ENCODE results near the gene ADAD2. TPM values are rescaled to one million over a fixed set of nuclear protein-coding genes. Genes with fewer than 3 reads are reported as not detected.

The ADAD2 gene
- total RNA-seq, 2 experiments from 2014 or later: not detected

DNA sequence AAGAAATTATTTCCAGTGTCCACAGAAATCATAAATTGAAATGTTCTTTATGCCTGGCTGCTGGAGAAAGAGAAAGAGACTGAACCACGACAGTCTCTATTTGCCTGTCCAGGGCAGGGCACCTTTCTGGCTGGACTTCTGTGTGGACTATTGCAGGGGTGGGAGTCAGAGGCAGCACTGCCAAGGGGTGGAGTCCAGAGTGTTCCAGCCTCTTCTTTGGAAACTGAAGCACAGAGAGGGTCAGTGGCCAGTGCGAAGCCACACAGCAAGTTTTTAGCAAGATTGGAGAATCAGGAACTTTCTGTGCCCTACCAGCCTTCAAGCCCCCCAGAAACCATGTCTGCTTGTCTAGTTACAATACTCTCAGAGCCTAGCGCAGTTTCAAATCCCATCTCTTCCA lies 33.6 kb downstream of the ADAD2 start:
- Mint-ChIP-seq H3K4me3 (no peak overlapping the region), H3K9me3 (no peaks in the 10 kb centered on the region), H3K4me1 (no peaks in the 10 kb centered on the region), H3K27ac (no peak overlapping the region), H3K27me3 (no peaks in the 10 kb centered on the region), H3K36me3 (ENCODE audit: low read depth) (no peaks in the 10 kb centered on the region)
- DNase-seq: no peak
- CTCF ChIA-PET: no interaction called here
- POLR2A ChIA-PET: no interaction called here

DNA sequence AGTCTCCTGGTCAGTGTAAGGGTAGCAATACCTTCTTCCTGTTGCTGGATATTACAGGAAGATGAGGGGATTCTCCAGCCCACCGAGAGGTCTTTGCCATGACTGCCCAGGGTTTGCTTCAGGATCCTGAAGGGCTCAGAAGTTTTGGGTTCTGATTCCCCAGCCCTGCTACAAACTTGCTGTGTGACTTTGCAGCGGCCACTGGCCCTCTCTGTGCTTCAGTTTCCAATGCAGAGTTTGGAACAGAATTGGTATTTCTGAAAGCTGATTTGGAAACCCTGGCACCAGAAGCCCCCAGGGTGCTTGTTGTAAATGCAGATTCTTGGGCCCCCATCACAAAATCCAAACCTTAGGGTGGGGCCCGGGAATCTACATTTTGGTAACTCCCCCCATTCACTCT lies 34.2 kb downstream of the ADAD2 start:
- Mint-ChIP-seq H3K9me3 (no peaks in the 10 kb centered on the region), H3K36me3 (ENCODE audit: low read depth) (no peaks in the 10 kb centered on the region), H3K27me3 (no peaks in the 10 kb centered on the region), H3K4me3 (no peak overlapping the region), H3K27ac (no peak overlapping the region), H3K4me1 (no peaks in the 10 kb centered on the region)
- ChIA-PET CTCF (no interaction called here), POLR2A (no interaction called here)
- no peak for DNase-seq

DNA sequence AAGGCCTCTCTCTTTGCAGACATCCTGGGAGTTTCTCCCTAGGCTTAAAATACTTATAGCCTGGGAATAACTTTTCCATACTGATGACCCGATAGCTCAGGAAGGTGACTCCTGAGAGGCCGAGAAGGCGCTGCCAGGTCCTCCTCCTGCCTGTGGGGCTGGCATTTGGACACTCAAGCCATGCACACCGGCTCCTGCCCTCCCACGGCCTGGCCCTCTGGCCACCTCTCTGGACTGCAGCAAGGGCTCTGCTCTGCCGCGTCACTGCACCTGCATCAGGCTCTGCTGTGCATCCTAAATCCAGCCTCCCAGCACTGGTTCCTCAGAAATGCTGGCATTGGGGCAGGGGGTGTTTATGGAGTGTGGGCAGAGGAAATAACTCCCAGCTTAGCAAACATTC lies 34.6 kb downstream of the ADAD2 start:
- Mint-ChIP-seq H3K27ac (no peak overlapping the region), H3K9me3 (no peaks in the 10 kb centered on the region), H3K4me1 (no peaks in the 10 kb centered on the region), H3K36me3 (ENCODE audit: low read depth) (no peaks in the 10 kb centered on the region), H3K4me3 (no peak overlapping the region), H3K27me3 (no peaks in the 10 kb centered on the region)
- DNase-seq: no peak
- ChIA-PET CTCF (no interaction called here), POLR2A (no interaction called here)

DNA sequence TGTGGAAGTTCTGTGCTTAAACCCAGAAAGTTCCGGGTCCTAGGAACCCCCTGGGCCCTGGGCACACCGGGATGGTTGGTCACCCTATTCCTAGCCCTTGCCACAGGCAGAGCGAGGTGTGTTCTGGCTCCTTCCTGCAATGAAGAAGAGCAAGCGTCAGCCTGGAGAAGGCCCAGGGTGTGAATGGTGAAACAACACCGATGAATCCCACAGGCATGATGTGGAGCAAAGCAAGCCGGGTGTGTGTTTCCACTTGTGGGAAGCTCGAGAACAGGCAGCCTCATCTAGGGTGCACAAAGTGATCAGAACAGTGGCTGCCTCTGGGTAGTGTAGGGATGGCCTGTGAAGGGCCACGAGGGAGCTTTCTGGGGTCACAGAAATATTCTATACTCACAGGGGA lies 35.1 kb downstream of the ADAD2 start:
- no peak for DNase-seq
- CTCF ChIA-PET: no interaction called here
- Mint-ChIP-seq H3K27ac (no peak overlapping the region), H3K27me3 (no peaks in the 10 kb centered on the region), H3K9me3 (no peaks in the 10 kb centered on the region), H3K4me1 (no peaks in the 10 kb centered on the region), H3K36me3 (ENCODE audit: low read depth) (no peaks in the 10 kb centered on the region), H3K4me3 (no peak overlapping the region)
- POLR2A ChIA-PET: no interaction called here

DNA sequence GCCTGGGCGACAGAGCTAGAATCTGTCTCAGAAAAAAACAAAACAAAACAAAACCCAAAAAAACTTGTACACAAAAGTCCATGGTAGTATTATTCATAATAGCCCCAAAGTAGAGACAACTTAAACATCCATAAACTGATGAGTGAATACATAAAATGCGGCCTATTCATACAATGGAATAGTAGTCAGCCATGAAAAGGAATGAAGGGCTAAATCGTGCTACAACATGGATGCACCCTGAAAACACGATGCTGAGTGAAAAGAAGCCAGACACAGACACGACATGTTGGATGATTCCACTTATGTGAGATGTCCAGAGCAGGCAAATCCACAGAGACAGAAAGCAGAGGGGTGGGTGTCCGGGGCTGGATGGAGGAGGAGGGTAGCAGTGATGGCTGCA lies 36.6 kb downstream of the ADAD2 start:
- POLR2A ChIA-PET: no interaction called here
- no peaks in the 10 kb centered on the region for H3K36me3 Mint-ChIP-seq (ENCODE audit: low read depth)
- no peak for DNase-seq

DNA sequence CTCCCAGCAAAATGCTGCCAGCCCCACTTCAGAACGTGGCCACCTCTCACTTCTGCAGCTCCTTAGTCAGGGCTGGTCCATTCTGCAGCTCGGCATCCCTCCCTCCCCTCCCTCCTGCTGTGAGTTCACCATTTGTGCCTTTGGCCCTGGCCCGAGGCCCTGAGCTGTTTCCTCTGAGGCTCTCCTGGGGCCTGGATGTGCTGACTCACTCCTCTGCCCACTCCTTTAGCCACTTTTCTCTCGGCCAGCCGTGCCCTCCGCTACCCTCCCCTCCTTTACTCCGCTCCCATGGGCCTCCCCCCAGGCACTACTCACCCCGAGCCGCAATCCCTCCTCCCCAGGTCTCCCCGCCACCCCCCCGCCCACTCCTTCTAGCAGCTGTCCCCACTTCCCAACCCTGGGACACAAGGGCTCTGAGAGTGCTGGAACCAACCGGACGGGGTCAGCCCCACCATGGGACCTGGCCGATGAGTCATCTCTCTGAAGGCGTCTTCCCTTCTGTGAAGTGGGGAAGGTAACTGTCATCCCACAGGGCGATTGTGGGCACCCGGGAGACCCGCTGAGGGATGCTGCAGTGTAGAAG lies 37.4 kb downstream of the ADAD2 start:
- DNase-seq: no peak
- ChIA-PET CTCF (no interaction called here), POLR2A (no interaction called here)
- Mint-ChIP-seq H3K4me1 (no peaks in the 10 kb centered on the region), H3K27me3 (peaks cover 3% of the 10 kb centered on the region), H3K4me3 (no peak overlapping the region), H3K9me3 (no peaks in the 10 kb centered on the region), H3K27ac (no peak overlapping the region), H3K36me3 (ENCODE audit: low read depth) (no peaks in the 10 kb centered on the region)

More for the DNA sequence above, 36.6 kb downstream of the ADAD2 start:
- Mint-ChIP-seq H3K4me3 (no peak overlapping the region), H3K9me3 (no peaks in the 10 kb centered on the region), H3K27me3 (peaks cover 3% of the 10 kb centered on the region), H3K27ac (no peak overlapping the region), H3K4me1 (no peaks in the 10 kb centered on the region)
- CTCF ChIA-PET: no interaction called here

DNA sequence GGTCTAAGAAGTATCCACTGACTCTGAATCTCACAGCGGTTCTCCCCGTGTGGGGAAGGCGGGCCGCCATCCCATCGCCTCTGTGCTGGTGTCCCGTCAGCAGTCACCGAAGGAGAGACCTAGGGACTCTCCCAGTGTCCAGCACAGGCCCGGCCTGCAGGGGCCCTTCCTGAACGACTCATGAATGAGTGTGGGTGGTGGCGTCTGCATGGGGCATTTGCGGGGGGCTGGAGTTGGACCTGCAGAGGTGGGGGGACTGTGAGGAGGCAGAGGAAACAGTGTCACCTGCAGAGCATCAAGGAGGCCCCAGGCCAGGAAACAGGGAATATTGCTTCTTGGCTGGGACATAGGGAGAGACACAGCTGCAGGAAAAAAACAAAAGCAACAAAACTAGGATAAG lies 38.5 kb downstream of the ADAD2 start:
- ChIA-PET CTCF (interaction anchor here (0.7 kb wide), 1 partner anchor 11 kb away, joined by 3 read pairs; the partner anchor contains the start of gene KCNG4), POLR2A (no interaction called here)
- no peaks in the 10 kb centered on the region for H3K36me3 Mint-ChIP-seq (ENCODE audit: low read depth)
- peaks cover 7% of the 10 kb centered on the region for H3K27me3 Mint-ChIP-seq
- H3K4me3 Mint-ChIP-seq: no peak overlapping the region
- no peak overlapping the region for H3K27ac Mint-ChIP-seq
- no peak for DNase-seq
- H3K4me1 Mint-ChIP-seq: no peaks in the 10 kb centered on the region
- H3K9me3 Mint-ChIP-seq: no peaks in the 10 kb centered on the region

DNA sequence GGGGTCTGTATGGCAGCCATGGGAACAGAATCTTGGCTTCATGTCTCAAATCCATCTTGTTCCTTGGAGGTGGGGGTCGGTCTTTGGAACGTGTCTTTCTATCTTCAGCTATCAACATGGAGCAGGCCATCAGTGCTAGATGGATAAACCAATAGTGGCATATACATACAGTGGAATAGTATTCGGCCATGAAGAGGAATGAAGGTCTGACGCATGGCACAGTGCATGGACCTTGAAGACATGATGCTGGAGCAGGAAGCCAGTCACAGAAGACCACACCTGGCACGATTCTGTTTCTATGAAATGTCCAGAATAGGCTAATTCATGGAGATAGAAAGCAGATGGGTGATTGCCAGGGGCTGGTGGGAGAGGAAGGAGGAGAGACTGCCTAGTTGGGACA lies 41.1 kb downstream of the ADAD2 start:
- Mint-ChIP-seq H3K4me1 (no peaks in the 10 kb centered on the region), H3K27me3 (peaks cover 7% of the 10 kb centered on the region), H3K4me3 (no peak overlapping the region), H3K27ac (no peak overlapping the region), H3K9me3 (no peaks in the 10 kb centered on the region), H3K36me3 (ENCODE audit: low read depth) (no peaks in the 10 kb centered on the region)
- CTCF ChIA-PET: interaction anchor here (0.7 to 1.0 kb wide), 2 partner anchors 10 to 557 kb away, joined by 4 read pairs; no protein-coding TSS in a partner anchor
- DNase-seq: no peak
- POLR2A ChIA-PET: interaction anchor here (0.6 kb wide), 1 partner anchor 105 kb away, joined by 4 read pairs; no protein-coding TSS in a partner anchor

DNA sequence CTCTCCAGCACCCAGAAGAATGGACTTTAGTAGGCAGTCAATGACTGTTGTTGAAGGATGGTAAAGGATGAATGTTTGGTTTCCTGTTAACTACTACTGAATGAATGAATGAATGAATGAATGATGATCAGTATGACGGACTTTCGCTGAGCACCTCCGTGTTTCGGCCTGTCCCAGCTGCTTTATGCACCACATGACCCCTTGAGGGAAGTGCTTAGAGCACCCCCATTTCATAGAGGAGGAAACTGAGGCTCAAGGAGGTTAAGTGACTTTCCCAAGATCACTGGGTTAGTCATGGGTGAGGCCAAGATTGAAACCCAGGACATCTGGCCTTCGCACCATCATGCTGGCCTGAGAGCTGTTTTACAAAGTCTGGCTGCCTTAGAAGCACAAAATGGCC lies 42.0 kb downstream of the ADAD2 start:
- H3K4me3 Mint-ChIP-seq: no peak overlapping the region
- no peak for DNase-seq
- H3K36me3 Mint-ChIP-seq (ENCODE audit: low read depth): no peaks in the 10 kb centered on the region
- POLR2A ChIA-PET: no interaction called here
- no peak overlapping the region for H3K27ac Mint-ChIP-seq
- H3K27me3 Mint-ChIP-seq: peaks cover 7% of the 10 kb centered on the region
- no peaks in the 10 kb centered on the region for H3K9me3 Mint-ChIP-seq
- CTCF ChIA-PET: interaction anchor here (0.7 to 1.0 kb wide), 3 partner anchors 11 to 556 kb away, joined by 3 to 4 read pairs (median 4); no protein-coding TSS in a partner anchor
- no peaks in the 10 kb centered on the region for H3K4me1 Mint-ChIP-seq

DNA sequence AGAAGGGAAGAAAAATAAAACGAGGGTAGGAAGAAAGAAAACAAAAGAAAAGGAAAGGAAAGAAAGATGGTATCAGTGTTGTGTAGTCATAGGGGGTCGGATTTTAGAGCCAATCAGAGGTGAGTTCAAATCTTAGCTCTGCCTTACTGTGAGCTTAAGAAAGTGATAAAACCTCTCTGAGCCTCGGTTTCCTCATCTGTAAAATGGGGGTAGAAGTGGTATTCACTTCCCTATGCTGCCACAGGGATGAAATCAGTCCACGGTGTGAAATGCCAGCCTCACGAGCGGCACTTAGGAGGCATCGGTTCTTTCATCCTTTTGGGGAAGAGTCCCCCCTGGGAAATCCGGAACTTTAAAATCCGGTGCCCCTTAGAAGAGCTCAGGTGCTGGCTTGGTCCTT lies 42.8 kb downstream of the ADAD2 start:
- Mint-ChIP-seq H3K4me1 (no peaks in the 10 kb centered on the region), H3K36me3 (ENCODE audit: low read depth) (no peaks in the 10 kb centered on the region), H3K9me3 (no peaks in the 10 kb centered on the region), H3K27me3 (peaks cover 7% of the 10 kb centered on the region), H3K4me3 (no peak overlapping the region), H3K27ac (no peak overlapping the region)
- CTCF ChIA-PET: interaction anchor here (0.6 to 0.7 kb wide), 2 partner anchors 34 to 225 kb away, joined by 3 read pairs; no protein-coding TSS in a partner anchor
- POLR2A ChIA-PET: no interaction called here
- no peak for DNase-seq

DNA sequence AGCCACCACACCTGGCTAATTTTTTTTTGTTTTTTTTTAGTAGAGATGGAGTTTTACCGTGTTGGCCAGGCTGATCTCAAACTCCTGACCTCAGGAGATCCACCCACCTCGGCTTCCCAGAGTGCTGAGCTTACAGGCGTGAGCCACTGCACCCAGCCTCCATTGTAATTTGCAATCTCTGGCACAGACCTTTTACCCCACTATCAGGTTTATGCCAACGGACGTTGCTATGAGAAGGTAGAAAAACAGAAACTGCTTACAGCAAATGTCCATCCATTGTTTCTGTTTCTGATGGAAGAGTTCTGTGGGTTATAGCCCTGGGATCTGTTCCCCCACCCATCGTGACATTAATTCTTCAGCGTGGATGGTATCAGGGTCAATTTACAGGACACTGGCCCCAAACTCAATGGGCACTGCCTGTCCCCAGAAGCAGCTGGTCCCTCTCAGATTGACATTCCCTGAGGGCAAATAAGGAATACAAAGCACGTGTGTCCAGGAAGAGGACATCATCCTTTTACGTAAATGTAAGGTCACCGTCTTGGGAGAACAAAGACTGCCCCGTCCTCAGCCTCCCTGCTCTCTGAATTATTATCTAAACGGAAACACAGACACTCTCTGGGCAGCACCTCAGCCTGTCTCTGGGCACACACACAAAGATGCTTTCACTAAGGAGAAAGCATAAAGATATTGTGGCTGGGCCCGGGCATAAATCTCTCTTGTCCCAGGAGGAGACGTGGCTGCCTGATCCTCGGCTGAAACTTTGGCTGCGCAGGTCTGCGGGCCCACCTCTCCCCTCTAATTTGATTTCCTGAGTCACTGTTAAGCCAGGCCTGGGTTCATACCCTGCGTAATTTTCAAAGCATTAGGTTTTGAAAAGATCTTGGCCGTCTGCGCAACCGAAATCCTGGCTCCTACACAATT lies 43.6 kb downstream of the ADAD2 start:
- ChIA-PET CTCF (interaction anchor here (1.3 kb wide), 1 partner anchor 23 kb away, joined by 3 read pairs; no protein-coding TSS in a partner anchor), POLR2A (no interaction called here)
- Mint-ChIP-seq H3K36me3 (ENCODE audit: low read depth) (no peaks in the 10 kb centered on the region), H3K27ac (no peak overlapping the region), H3K4me1 (no peaks in the 10 kb centered on the region), H3K4me3 (no peak overlapping the region), H3K9me3 (no peaks in the 10 kb centered on the region), H3K27me3 (peaks cover 11% of the 10 kb centered on the region)
- no peak for DNase-seq

DNA sequence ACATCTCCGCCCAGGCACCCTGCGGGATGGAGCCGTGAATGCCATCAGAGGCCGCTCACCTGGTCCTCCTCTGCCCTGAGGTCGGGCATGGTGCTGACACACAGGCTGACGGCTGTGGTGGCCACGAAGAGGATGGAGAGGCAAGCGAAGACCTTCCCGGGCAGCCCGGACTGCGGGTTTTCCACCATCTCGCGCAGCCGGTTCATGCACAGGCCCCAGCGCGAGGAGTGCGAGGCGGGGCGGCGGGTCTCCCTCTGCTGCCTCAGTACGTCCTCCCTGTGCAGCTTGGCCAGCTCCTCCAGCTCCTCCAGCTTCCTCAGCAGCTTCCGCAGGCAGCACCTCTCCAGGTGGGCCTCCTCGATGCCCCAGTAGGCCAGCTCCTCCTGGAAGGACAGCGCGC lies 45.7 kb downstream of the ADAD2 start:
- no peaks in the 10 kb centered on the region for H3K36me3 Mint-ChIP-seq (ENCODE audit: low read depth)
- POLR2A ChIA-PET: no interaction called here

DNA sequence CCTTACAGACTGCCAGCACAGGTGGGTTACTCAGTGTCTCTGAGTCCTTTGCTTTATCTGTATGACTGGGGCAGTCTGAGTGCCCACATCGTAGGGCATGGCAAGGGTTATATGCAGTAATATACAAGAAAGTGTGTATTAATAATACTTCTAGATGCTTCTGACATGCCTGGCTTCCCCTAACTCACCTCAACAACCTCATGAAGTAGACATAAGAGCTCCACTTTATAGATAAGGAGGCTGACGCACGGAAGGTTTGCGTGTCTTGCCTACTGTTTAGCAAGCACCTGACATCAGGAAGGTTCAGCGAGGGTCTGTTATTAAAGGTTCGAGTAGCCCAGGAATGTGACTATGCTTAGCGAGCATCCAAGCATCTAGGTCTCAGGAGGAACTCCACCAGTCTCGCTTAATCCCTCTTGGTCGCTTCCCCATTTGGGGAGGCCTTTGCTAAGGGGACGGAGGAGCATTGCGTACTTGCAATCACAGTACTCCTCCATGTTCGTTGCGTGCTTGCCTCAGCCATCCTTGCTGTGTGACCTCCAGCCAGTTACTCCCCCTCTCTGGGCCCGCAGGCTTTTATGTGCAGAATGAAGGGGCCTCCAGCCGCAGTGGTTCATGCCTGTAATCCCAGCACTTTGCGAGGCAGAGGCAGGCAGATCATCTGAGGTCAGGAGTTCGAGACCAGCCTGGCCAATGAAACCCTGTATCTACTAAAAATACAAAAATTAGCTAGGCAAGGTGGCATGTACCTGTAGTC lies 47.2 kb downstream of the ADAD2 start:
- Mint-ChIP-seq H3K27ac (no peak overlapping the region), H3K9me3 (no peaks in the 10 kb centered on the region), H3K4me3 (no peak overlapping the region), H3K4me1 (no peaks in the 10 kb centered on the region), H3K36me3 (ENCODE audit: low read depth) (no peaks in the 10 kb centered on the region), H3K27me3 (peaks cover 25% of the 10 kb centered on the region)
- no peak for DNase-seq
- ChIA-PET POLR2A (no interaction called here), CTCF (interaction anchor here (0.6 kb wide), 1 partner anchor 12 kb away, joined by 5 read pairs; no protein-coding TSS in a partner anchor)

More for the DNA sequence above, 45.7 kb downstream of the ADAD2 start:
- H3K27me3 Mint-ChIP-seq: peaks cover 25% of the 10 kb centered on the region
- CTCF ChIA-PET: no interaction called here
- H3K27ac Mint-ChIP-seq: no peak overlapping the region
- DNase-seq: no peak
- no peaks in the 10 kb centered on the region for H3K9me3 Mint-ChIP-seq
- H3K4me1 Mint-ChIP-seq: no peaks in the 10 kb centered on the region
- no peak overlapping the region for H3K4me3 Mint-ChIP-seq
